ENCODE measurements around the gene SCAANT1. TPM values are rescaled to one million over a fixed set of nuclear protein-coding genes. Genes with fewer than 3 reads are reported as not detected.

SCAANT1 gene
- total and polyA plus RNA-seq, 7 experiments from 2014 or later, result not detected

GRCh38 chr3:63863150-63864007, 48.8 kb downstream of the SCAANT1 start, which contains the start of the genes ATXN7 and THOC7:
Gene ATXN7, plus strand, starts transcription at chr3:63863867. Its CDS starts 48,732 bp downstream, at chr3:63912599.
Gene THOC7, minus strand, starts transcription at chr3:63863805. Its CDS starts 15 bp downstream, at chr3:63863790.
- POLR2A ChIA-PET, result interaction anchor here (1.1 to 2.2 kb wide), 3 partner anchors 48 to 117 kb away, joined by 3 to 13 read pairs (median 4); partner anchors contain the start of gene SCAANT1
- Histone ChIP-seq H3K27ac (ENCODE audit: low read depth, low read length) (peak within 1 kb of the TSS; percentile 84), H3K9me3 (ENCODE audit: control insufficient read depth in 2 of 3, low read length in 3 of 3) (no peaks in the 10 kb centered on the region), H3K4me3 (ENCODE audit: low read length) (peak within 1 kb of the TSS; percentile 71), H3K4me1 (ENCODE audit: control insufficient read depth in 2 of 2, insufficient read depth in 2 of 2, low read length in 2 of 2) (peaks cover 8 to 17% of the 10 kb centered on the region in 2 donors), H3K27me3 (ENCODE audit: control insufficient read depth in 2 of 2, insufficient read depth in 2 of 2, low read length in 2 of 2) (no peaks in the 10 kb centered on the region), H3K36me3 (ENCODE audit: control insufficient read depth in 2 of 3, insufficient read depth in 3 of 3, low read length in 3 of 3) (peaks cover 0 to 5% (median 0%) of the 10 kb centered on the region in 3 experiments)
- Mint-ChIP-seq H3K27me3 (no peaks in the 10 kb centered on the region), H3K9me3 (no peaks in the 10 kb centered on the region), H3K36me3 (peaks cover 0 to 18% (median 8%) of the 10 kb centered on the region in 5 donors), H3K4me3 (peak within 1 kb of the TSS; percentile 81 to 95 (median 93)), H3K4me1 (peaks cover 39 to 74% (median 69%) of the 10 kb centered on the region in 7 donors), H3K27ac (peak within 1 kb of the TSS; percentile 81 to 96 (median 93))
- intact Hi-C loops (cut with micrococcal nuclease), result loop anchor here (1.0 to 5.0 kb wide), 5 partner anchors 49 to 160 kb away; partner anchors contain the start of genes PSMD6 (in 2 of the 2) and SCAANT1 (in 2 of the 2)
- CTCF ChIA-PET, result no interaction called here
- DNase-seq (peak; percentile 51 to 78 (median 74)), ATAC-seq (peak; percentile 91)

GRCh38 chr3:63862804-63863149, 49.4 kb downstream of the SCAANT1 start:
- Histone ChIP-seq H3K9me3 (ENCODE audit: control insufficient read depth in 2 of 3, low read length in 3 of 3) (no peaks in the 10 kb centered on the region), H3K27me3 (ENCODE audit: control insufficient read depth in 2 of 2, insufficient read depth in 2 of 2, low read length in 2 of 2) (no peaks in the 10 kb centered on the region), H3K36me3 (ENCODE audit: control insufficient read depth in 2 of 3, insufficient read depth in 3 of 3, low read length in 3 of 3) (peaks cover 0 to 5% (median 0%) of the 10 kb centered on the region in 3 experiments), H3K4me3 (ENCODE audit: low read length) (peak overlapping the region; percentile 71), H3K27ac (ENCODE audit: low read depth, low read length) (peak overlapping the region; percentile 84), H3K4me1 (ENCODE audit: control insufficient read depth in 2 of 2, insufficient read depth in 2 of 2, low read length in 2 of 2) (peaks cover 8 to 17% of the 10 kb centered on the region in 2 donors)
- CTCF ChIA-PET, result interaction anchor here (0.9 kb wide), 1 partner anchor 100 kb away, joined by 3 read pairs; no protein-coding TSS in a partner anchor
- H3K4me3 Mint-ChIP-seq, result peak overlapping the region; percentile 65 to 94 (median 89)
- H3K4me1 Mint-ChIP-seq, result peaks cover 39 to 74% (median 68%) of the 10 kb centered on the region in 7 donors
- intact Hi-C loops (cut with micrococcal nuclease), result loop anchor here (1.0 to 5.0 kb wide), 5 partner anchors 50 to 161 kb away; partner anchors contain the start of genes PSMD6 (in 2 of the 2) and SCAANT1 (in 1 of the 2)
- POLR2A ChIA-PET, result interaction anchor here (1.1 to 2.2 kb wide), 3 partner anchors 49 to 117 kb away, joined by 3 to 13 read pairs (median 4); partner anchors contain the start of gene SCAANT1
- H3K27ac Mint-ChIP-seq, result peak overlapping the region; percentile 51 to 96 (median 84)
- H3K36me3 Mint-ChIP-seq, result peaks cover 0 to 15% (median 8%) of the 10 kb centered on the region in 5 donors
- DNase-seq, result peak in 2 of 9 donors; percentile 1 to 4
- no peak for ATAC-seq
- H3K27me3 Mint-ChIP-seq, result no peaks in the 10 kb centered on the region
- no peaks in the 10 kb centered on the region for H3K9me3 Mint-ChIP-seq

Other genes with a start within 250 kb of the SCAANT1 start
- not detected for gene C3orf49, start 93.1 kb downstream of the SCAANT1 start, total RNA-seq
- not detected for gene C3orf49, start 93.1 kb downstream of the SCAANT1 start, polyA plus RNA-seq
- gene THOC7, start 48.6 kb downstream of the SCAANT1 start, total RNA-seq, result 10 to 100 TPM; 24.6 to 86.2 (median 38.7) TPM
- 100 to 1,000 TPM in 1 of 2 donors, 10 to 100 TPM in 1; 60.0 to 113 TPM for gene THOC7, start 48.6 kb downstream of the SCAANT1 start, polyA plus RNA-seq
- 100 to 1,000 TPM in 4 of 5 experiments, 10 to 100 TPM in 1; 72.2 to 204 (median 160) TPM for gene ATXN7, start 48.5 kb downstream of the SCAANT1 start, total RNA-seq
- gene ATXN7, start 48.5 kb downstream of the SCAANT1 start, polyA plus RNA-seq, result 10 to 100 TPM; 29.8 to 31.6 TPM
- 100 to 1,000 TPM in 1 of 5 experiments, 10 to 100 TPM in 4; 63.4 to 103 (median 84.1) TPM for gene PSMD6, start 111.1 kb upstream of the SCAANT1 start, total RNA-seq
- gene PSMD6, start 111.1 kb upstream of the SCAANT1 start, polyA plus RNA-seq, result 100 to 1,000 TPM; 119 to 134 TPM

Data from naive thymus-derived CD4-positive, alpha-beta T cell (primary cell).